ENCODE data around the gene GP1BB. TPM values are rescaled to one million over a fixed set of nuclear protein-coding genes. Genes with fewer than 3 reads are reported as not detected.

The GP1BB gene
- total RNA-seq, 1 donor from 2014 or later, result not detected

- DNase-seq (ENCODE audit: low read depth), result no peak
- H3K27me3 ChIP-seq (ENCODE audit: control insufficient read depth, insufficient read depth, low read length), result peaks cover 3% of the 10 kb centered on the region
Observed at GRCh38 chr22:19686946-19687345, 36.4 kb upstream of the GP1BB start.

GRCh38 chr22:19687561-19688300 is 35.6 kb upstream of the GP1BB start:
- TF ChIP-seq CTCF (IDR thresholded peaks at IDR 0.05; ENCODE audit: insufficient read depth, low read length, severe bottlenecking), result no peak
- Histone ChIP-seq H3K27me3 (ENCODE audit: control insufficient read depth, insufficient read depth, low read length) (peaks cover 3% of the 10 kb centered on the region), H3K4me3 (ENCODE audit: low read depth, low read length) (no peak overlapping the region), H3K36me3 (ENCODE audit: control insufficient read depth, insufficient read depth, low read length) (no peaks in the 10 kb centered on the region)
- peak; percentile 19 for DNase-seq (ENCODE audit: low read depth)
- FAIRE-seq, result no peak

More at GRCh38 chr22:19686946-19687345, 36.4 kb upstream of the GP1BB start:
- no peak for TF ChIP-seq CTCF (IDR thresholded peaks at IDR 0.05; ENCODE audit: insufficient read depth, low read length, severe bottlenecking)
- no peak overlapping the region for H3K4me3 ChIP-seq (ENCODE audit: low read depth, low read length)
- no peaks in the 10 kb centered on the region for H3K36me3 ChIP-seq (ENCODE audit: control insufficient read depth, insufficient read depth, low read length)
- peak; percentile 47 for FAIRE-seq

- Histone ChIP-seq H3K36me3 (ENCODE audit: control insufficient read depth, insufficient read depth, low read length) (no peaks in the 10 kb centered on the region), H3K27me3 (ENCODE audit: control insufficient read depth, insufficient read depth, low read length) (peaks cover 3% of the 10 kb centered on the region), H3K4me3 (ENCODE audit: low read depth, low read length) (no peak overlapping the region)
- no peak for TF ChIP-seq CTCF (IDR thresholded peaks at IDR 0.05; ENCODE audit: insufficient read depth, low read length, severe bottlenecking)
- DNase-seq (ENCODE audit: low read depth) (no peak), FAIRE-seq (no peak)
Observed at GRCh38 chr22:19688301-19689290, 34.7 kb upstream of the GP1BB start.

GRCh38 chr22:19689408-19689807 is 33.9 kb upstream of the GP1BB start:
- no peak for FAIRE-seq
- no peak for TF ChIP-seq CTCF (IDR thresholded peaks at IDR 0.05; ENCODE audit: insufficient read depth, low read length, severe bottlenecking)
- H3K36me3 ChIP-seq (ENCODE audit: control insufficient read depth, insufficient read depth, low read length), result no peaks in the 10 kb centered on the region
- no peak for DNase-seq (ENCODE audit: low read depth)
- H3K27me3 ChIP-seq (ENCODE audit: control insufficient read depth, insufficient read depth, low read length), result peaks cover 3% of the 10 kb centered on the region
- H3K4me3 ChIP-seq (ENCODE audit: low read depth, low read length), result no peak overlapping the region

- Histone ChIP-seq H3K27me3 (ENCODE audit: control insufficient read depth, insufficient read depth, low read length) (peaks cover 3% of the 10 kb centered on the region), H3K36me3 (ENCODE audit: control insufficient read depth, insufficient read depth, low read length) (no peaks in the 10 kb centered on the region), H3K4me3 (ENCODE audit: low read depth, low read length) (no peak overlapping the region)
- FAIRE-seq, result no peak
- DNase-seq (ENCODE audit: low read depth), result no peak
- no peak for TF ChIP-seq CTCF (IDR thresholded peaks at IDR 0.05; ENCODE audit: insufficient read depth, low read length, severe bottlenecking)
Observed at GRCh38 chr22:19691007-19691720, 32.2 kb upstream of the GP1BB start.

Data from bronchial epithelial cell (primary cell).